NOMO-1 (cell line): Measurements from ENCODE around the gene DNAJB14.

ENCODE experiments used
- DNase-seq, 2 experiments: peaks; one replicate each; lab custom pipeline; 2025; ENCODE audit not compliant: unreplicated experiment in 2 of 2; lab: John Stamatoyannopoulos, UW

Gene DNAJB14

GRCh38 chr4:99945718-99946355 lies 581 bp downstream of the DNAJB14 start:
- DNase-seq = peak in 1 of 2 experiments; percentile 20

- DNase-seq = no peak
These were observed 2.4 kb downstream of the DNAJB14 start for GRCh38 chr4:99943904-99944437.

- DNase-seq = no peak
These were observed 8.1 kb downstream of the DNAJB14 start for GRCh38 chr4:99938243-99938753.

GRCh38 chr4:99934891-99935290 lies 11.5 kb downstream of the DNAJB14 start:
- no peak for DNase-seq

GRCh38 chr4:99927566-99927965 lies 18.9 kb downstream of the DNAJB14 start:
- no peak for DNase-seq

GRCh38 chr4:99921174-99921573 lies 25.2 kb downstream of the DNAJB14 start:
- no peak for DNase-seq

- DNase-seq = no peak
These were observed 27.8 kb downstream of the DNAJB14 start for GRCh38 chr4:99918656-99919055.

- DNase-seq = no peak
These were observed 28.8 kb downstream of the DNAJB14 start for GRCh38 chr4:99917575-99917974.

GRCh38 chr4:99915449-99915848 lies 31.0 kb downstream of the DNAJB14 start:
- DNase-seq = no peak

- no peak for DNase-seq
These were observed 51.4 kb downstream of the DNAJB14 start for GRCh38 chr4:99894998-99895397.

- peak; percentile 91 to 94 for DNase-seq
These were observed 52.0 kb downstream of the DNAJB14 start, which contains the start of gene LAMTOR3 for GRCh38 chr4:99894161-99894997. LAMTOR3 (minus strand) TSS chr4:99894427; CDS start chr4:99893963, 464 bp downstream.

- DNase-seq = no peak
These were observed 52.6 kb downstream of the DNAJB14 start for GRCh38 chr4:99893839-99894160.

- no peak for DNase-seq
These were observed 53.4 kb downstream of the DNAJB14 start for GRCh38 chr4:99893029-99893428.

GRCh38 chr4:99891351-99891750 lies 55.1 kb downstream of the DNAJB14 start:
- DNase-seq = no peak

GRCh38 chr4:99887837-99888236 lies 58.6 kb downstream of the DNAJB14 start:
- DNase-seq = no peak

- DNase-seq = no peak
These were observed 60.3 kb downstream of the DNAJB14 start for GRCh38 chr4:99886146-99886545.

GRCh38 chr4:99885687-99886086 lies 60.7 kb downstream of the DNAJB14 start:
- DNase-seq = no peak

- DNase-seq = peak; percentile 5 to 46
These were observed 61.3 kb downstream of the DNAJB14 start for GRCh38 chr4:99885063-99885664.

- peak in 1 of 2 experiments; percentile 35 for DNase-seq
These were observed 67.0 kb downstream of the DNAJB14 start for GRCh38 chr4:99879458-99879857.

GRCh38 chr4:99878604-99879003 lies 67.8 kb downstream of the DNAJB14 start:
- no peak for DNase-seq

- DNase-seq = no peak
These were observed 69.5 kb downstream of the DNAJB14 start for GRCh38 chr4:99876946-99877345.
